HEK293T (cell line): Measurements from ENCODE around the gene HLF.

Source experiments
- CTCF ChIA-PET: fragments of 350-600 bp; formaldehyde crosslinking; extraction: SDS; loops from one replicate; lab custom pipeline; 2021; ENCODE audit warnings: antibody characterized with exemption, inconsistent platforms; lab: Yijun Ruan, JAX
- POLR2A ChIA-PET: fragments of 350-600 bp; formaldehyde crosslinking; extraction: SDS; loops from one replicate; lab custom pipeline; 2020; ENCODE audit warnings: antibody characterized with exemption, inconsistent platforms; lab: Yijun Ruan, JAX
- DNase-seq: peaks from one replicate; pipeline ENCODE4 v3.0.0; 2012; ENCODE audit warnings: mixed read lengths; ENCODE audit errors: extremely low spot score
- ARNT ChIP-seq: fragments of 450-650 bp; IDR thresholded peaks from 2 replicates; pipeline ENCODE4 v1.6.1; 2017; ENCODE audit warnings: mild to moderate bottlenecking
- BHLHE40 ChIP-seq: fragments of 450-650 bp; IDR thresholded peaks from 2 replicates; pipeline ENCODE4 v1.6.1; 2016; ENCODE audit warnings: mild to moderate bottlenecking, moderate library complexity, borderline replicate concordance
- CTBP1 ChIP-seq: fragments of 450-650 bp; IDR thresholded peaks from 2 replicates; pipeline ENCODE4 v1.6.1; 2016; ENCODE audit warnings: borderline replicate concordance
- ELF4 ChIP-seq: fragments of 450-650 bp; IDR thresholded peaks from 2 replicates; pipeline ENCODE4 v1.6.1; 2017; ENCODE audit warnings: antibody characterized with exemption
- FOXA1 ChIP-seq: fragments of 450-650 bp; IDR thresholded peaks from 2 replicates; pipeline ENCODE4 v1.6.1; 2016; ENCODE audit warnings: mild to moderate bottlenecking
- FOXK2 ChIP-seq: fragments of 450-650 bp; IDR thresholded peaks from 2 replicates; pipeline ENCODE4 v1.6.1; 2016; ENCODE audit warnings: mild to moderate bottlenecking
- FOXM1 ChIP-seq: fragments of 450-650 bp; IDR thresholded peaks from 2 replicates; pipeline ENCODE4 v1.6.1; 2017; ENCODE audit warnings: mild to moderate bottlenecking, borderline replicate concordance
- HDGF ChIP-seq: fragments of 450-650 bp; IDR thresholded peaks from 2 replicates; pipeline ENCODE4 v1.6.1; 2017; ENCODE audit warnings: antibody characterized with exemption, borderline replicate concordance
- L3MBTL2 ChIP-seq: fragments of 450-650 bp; conservative IDR thresholded peaks from 2 replicates; pipeline ENCODE4 v1.6.1; 2016; ENCODE audit warnings: mild to moderate bottlenecking
- LEF1 ChIP-seq: fragments of 450-650 bp; IDR thresholded peaks from 2 replicates; pipeline ENCODE4 v1.6.1; 2017; ENCODE audit warnings: mild to moderate bottlenecking, borderline replicate concordance
- NFRKB ChIP-seq: fragments of 450-650 bp; IDR thresholded peaks from 2 replicates; pipeline ENCODE4 v1.6.1; 2016; ENCODE audit warnings: mild to moderate bottlenecking, moderate library complexity
- PKNOX1 ChIP-seq: fragments of 450-650 bp; IDR thresholded peaks from 2 replicates; pipeline ENCODE4 v1.6.1; 2016
- SP1 ChIP-seq: fragments of 450-650 bp; IDR thresholded peaks from 2 replicates; pipeline ENCODE4 v1.6.1; 2017
- SUZ12 ChIP-seq: fragments of 450-650 bp; IDR thresholded peaks from 2 replicates; pipeline ENCODE4 v1.6.1; 2016; ENCODE audit warnings: mild to moderate bottlenecking
- TARDBP ChIP-seq: fragments of 450-650 bp; IDR thresholded peaks from 2 replicates; pipeline ENCODE4 v1.6.1; 2016
- ZNF384 ChIP-seq: fragments of 450-650 bp; IDR thresholded peaks from 2 replicates; pipeline ENCODE4 v1.6.1; 2016

Gene HLF

GRCh38 chr17:55344514-55344997 is 79.8 kb downstream of the HLF start:
- POLR2A ChIA-PET = no interaction called here
- CTCF ChIA-PET = interaction anchor here (1.3 kb wide), 1 partner anchor 12 kb away, joined by 3 read pairs; no protein-coding TSS in a partner anchor
- DNase-seq = no peak
- TF ChIP-seq SP1 (no peak), PKNOX1 (no peak), CTBP1 (no peak), BHLHE40 (no peak), NFRKB (no peak), ARNT (no peak), FOXM1 (no peak), SUZ12 (no peak)

GRCh38 chr17:55345132-55345531 is 80.4 kb downstream of the HLF start:
- ChIA-PET CTCF (interaction anchor here (1.3 kb wide), 1 partner anchor 12 kb away, joined by 3 read pairs; no protein-coding TSS in a partner anchor), POLR2A (no interaction called here)
- DNase-seq = no peak
- TF ChIP-seq LEF1 = no peak

- no peak for TF ChIP-seq FOXK2
- TF ChIP-seq SP1 = no peak
- no peak for TF ChIP-seq L3MBTL2
- no peak for TF ChIP-seq NFRKB
- no peak for TF ChIP-seq ZNF384
- TF ChIP-seq CTBP1 = no peak
- no peak for TF ChIP-seq ARNT
- TF ChIP-seq ELF4 = no peak
- TF ChIP-seq FOXA1 = no peak
- no peak for TF ChIP-seq FOXM1
- TF ChIP-seq SUZ12 = no peak
- no peak for TF ChIP-seq BHLHE40
- no peak for TF ChIP-seq PKNOX1
- no peak for DNase-seq
- CTCF ChIA-PET = interaction anchor here (2.9 kb wide), 1 partner anchor 10 kb away, joined by 11 read pairs; no protein-coding TSS in a partner anchor
- POLR2A ChIA-PET = no interaction called here
These were observed 81.9 kb downstream of the HLF start for GRCh38 chr17:55346658-55347057.

- CTCF ChIA-PET = interaction anchor here (1.2 to 3.4 kb wide), 3 partner anchors 9 to 354 kb away, joined by 3 to 19 read pairs (median 11); no protein-coding TSS in a partner anchor
- no peak for DNase-seq
- POLR2A ChIA-PET = no interaction called here
- TF ChIP-seq ELF4 (no peak), BHLHE40 (no peak), L3MBTL2 (no peak), SP1 (no peak), HDGF (no peak), FOXA1 (no peak), FOXM1 (no peak), TARDBP (no peak), LEF1 (no peak), NFRKB (no peak), FOXK2 (no peak), ARNT (no peak), PKNOX1 (no peak), ZNF384 (no peak)
These were observed 82.6 kb downstream of the HLF start for GRCh38 chr17:55347341-55347740.

- peak; percentile 65 for DNase-seq
- TF ChIP-seq ZNF384 (peak; percentile 71), ELF4 (no peak)
- ChIA-PET CTCF (interaction anchor here (0.8 to 3.4 kb wide), 8 partner anchors 8 to 422 kb away, joined by 3 to 19 read pairs (median 4); no protein-coding TSS in a partner anchor), POLR2A (no interaction called here)
These were observed 84.1 kb downstream of the HLF start for GRCh38 chr17:55348749-55349354.

- ChIA-PET POLR2A (no interaction called here), CTCF (no interaction called here)
- DNase-seq = no peak
- TF ChIP-seq ARNT (no peak), CTBP1 (no peak), FOXA1 (no peak), NFRKB (no peak), FOXK2 (no peak), PKNOX1 (no peak), TARDBP (no peak), ELF4 (no peak), HDGF (no peak)
These were observed 86.1 kb downstream of the HLF start for GRCh38 chr17:55350825-55351205.
